GM21526 (cell line): ENCODE results near the gene RXFP4.
A peak's percentile ranks its signal among the peaks of the same experiment; 100 is the strongest.
"Not testable (repeated sequence)": the region's sequence is repeated elsewhere in the genome, so short reads cannot be mapped to it uniquely, and the experiment has no call there.

Source experiments
- ATAC-seq: cut with Tn5 transposase; IDR thresholded peaks from one replicate; pipeline ENCODE4 v1.9.1; 2021; ENCODE audit warnings: moderate library complexity; ENCODE audit not compliant: unreplicated experiment, low FRiP score

RXFP4 gene

DNA sequence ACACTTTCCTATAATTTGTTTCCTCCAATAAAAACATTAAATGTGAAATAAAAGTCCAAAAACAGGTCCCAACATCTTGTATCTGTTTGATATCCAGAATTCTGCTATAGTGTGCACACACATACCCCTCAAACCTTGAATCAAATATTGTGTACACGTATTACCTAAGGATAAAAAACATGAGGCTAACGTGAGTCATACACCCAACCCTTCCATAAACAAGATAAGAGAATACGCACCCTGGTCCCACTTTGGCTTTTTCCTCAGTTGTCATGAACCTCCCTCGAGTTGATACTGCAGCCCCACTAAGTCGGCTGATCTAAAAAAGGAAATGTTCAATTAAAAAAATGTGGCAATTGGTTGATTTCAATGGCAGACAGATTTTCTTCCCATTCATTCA is 12.4 kb upstream of the RXFP4 start:
- no peak for ATAC-seq

DNA sequence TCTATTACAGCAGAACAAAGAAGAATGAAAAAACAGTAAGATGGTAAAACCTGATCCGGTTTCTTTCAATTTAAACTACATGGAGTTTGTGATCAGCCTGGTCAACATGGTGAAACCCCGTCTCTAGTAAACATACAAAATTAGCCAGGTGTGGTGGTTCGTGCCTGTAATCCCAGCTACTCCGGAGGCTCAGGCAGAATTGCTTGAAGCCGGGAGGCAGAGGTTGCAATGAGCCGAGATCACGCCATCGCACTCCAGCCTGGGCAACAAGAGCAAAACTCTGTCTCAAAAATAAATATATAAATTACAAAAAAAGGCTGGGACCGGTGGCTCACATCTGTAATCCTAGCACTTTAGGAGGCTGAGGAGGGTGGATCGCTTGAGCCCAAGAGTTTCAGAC is 10.7 kb upstream of the RXFP4 start:
- not testable (repeated sequence) for ATAC-seq

DNA sequence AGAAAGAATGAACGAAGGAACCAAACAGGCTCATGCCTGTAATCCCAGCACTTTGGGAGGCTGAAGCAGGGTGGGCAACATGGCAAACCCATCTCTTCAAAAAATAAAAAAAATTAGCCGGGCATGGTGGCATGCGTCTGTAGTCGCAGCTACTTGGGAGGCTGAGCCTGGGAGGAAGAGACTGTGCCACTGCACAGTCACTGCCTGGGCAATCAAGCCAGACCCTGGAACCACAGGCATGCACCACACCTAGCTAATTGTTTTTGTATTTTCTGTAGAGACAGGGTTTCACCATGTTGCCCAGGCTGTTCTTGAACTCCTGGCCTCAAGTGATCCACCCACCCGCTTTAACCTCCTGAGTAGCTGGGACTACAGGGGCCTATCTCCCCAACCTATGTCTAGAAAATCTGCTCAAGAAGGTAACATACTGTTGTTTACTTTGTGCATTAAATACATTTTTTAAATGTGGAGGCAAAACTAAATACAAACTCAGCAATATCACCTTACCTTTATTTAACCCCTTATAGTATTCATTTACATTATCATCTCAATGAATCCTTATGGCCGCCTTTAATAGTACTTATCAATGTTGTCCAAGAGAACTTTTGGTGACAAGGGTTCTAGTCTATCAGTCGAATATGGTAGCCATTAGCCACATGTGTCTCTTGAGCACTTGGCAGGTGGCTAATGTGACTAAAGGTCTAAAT is 10.0 kb upstream of the RXFP4 start:
- ATAC-seq = no peak

DNA sequence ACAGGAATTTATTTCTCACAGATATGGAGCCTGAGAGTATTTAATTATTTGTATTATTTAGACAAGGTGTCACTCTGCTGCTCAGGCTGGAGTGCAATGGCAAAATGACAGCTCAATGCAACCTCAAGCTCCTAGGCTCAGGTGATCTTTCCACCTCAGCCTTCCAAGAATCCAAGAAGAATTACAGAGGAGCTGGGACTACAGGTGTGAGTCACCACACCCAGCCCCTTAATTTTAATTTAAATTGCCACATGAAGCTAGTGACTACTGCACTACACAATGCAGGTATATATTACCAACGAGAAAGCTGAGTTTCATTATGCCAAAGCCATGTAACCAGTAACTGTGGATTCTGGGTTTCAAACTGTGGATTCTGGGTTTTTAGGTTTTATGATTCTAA is 9.4 kb upstream of the RXFP4 start:
- ATAC-seq = no peak

DNA sequence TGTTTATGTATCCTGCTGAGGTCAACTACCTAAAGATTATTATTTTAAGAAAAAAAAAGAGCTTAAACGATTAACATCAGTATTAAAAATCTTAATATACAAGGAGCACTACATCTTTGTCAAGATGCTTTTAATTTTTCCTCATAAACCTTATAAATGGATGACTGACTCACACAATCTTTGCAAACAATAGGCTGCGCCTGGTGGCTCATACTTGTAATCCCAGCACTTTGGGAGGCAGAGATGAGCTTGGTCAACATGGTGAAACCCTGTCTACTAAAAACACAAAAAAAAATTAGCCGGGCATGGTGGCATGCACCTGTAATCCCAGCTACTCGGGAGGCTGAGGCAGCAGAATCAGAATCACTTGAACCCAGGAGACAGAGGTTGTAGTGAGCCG is 9.0 kb upstream of the RXFP4 start:
- no peak for ATAC-seq

DNA sequence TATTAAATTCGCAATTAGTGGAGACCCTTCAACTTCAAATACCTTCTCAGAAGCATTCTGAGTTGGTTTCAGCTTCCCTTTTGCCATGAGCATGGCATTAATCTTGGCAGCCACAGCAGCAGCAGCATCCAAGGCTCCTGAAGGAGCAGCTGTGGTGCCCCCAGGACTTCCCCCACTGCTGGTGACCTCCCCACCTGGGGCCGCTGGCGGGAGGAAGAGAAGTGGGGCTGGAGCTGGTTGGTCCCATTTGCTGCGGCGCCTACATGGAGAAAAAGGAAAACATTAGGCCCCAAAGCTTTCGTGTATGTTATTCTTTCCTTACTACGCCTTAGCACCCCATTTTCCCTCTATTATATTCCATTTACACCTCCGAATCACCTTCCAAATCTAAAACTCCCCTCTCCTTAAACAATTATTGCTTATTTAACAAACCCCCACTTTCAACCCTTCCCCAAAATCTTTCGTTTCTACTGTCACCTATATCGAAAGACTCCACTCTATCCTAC is 7.8 kb upstream of the RXFP4 start:
- ATAC-seq = no peak

DNA sequence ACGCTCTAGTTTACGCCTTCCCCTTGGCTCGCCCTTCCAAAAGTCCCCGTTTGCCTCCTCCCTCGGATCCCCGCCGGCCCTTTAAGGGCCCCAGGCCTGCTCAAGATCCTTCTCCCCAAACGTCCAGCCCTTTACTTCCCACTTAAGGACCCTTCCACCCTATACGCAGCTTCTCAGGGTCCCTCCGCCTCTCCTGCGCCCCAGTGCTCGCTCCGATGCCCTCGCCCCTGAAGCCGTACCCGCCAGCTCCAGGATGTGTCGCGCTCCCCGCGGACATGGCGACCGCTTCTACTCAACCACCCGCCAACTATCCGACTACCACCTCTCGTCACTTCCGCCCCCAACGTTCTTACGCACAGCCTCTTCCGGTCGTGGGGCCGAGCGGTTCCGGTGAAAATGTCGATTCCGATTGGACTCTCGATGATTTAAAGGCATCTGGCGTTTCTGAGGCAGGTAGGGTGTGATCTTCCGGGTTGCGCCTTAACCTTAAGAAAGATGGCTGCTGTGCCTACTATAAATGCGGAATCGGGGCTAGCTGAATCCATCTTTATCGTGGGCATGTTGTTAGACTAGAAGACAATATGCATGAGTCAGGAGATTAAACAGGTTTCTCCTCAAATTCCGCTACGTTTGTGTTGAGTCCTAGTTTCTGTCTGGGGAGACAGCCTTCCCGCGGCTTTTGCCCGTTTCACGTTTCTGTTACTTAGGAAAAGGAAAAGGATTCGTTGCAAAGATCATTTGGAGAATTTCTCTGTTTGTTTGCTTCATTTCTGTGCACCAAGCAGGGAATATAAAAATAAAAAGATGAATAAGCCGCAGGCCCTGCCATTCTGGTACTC is 7.1 kb upstream of the RXFP4 start, which contains the start of gene KHDC4:
Gene KHDC4, minus strand, starts transcription at position 317 of the 839 bp plus-strand sequence. Its CDS starts 40 bp downstream, at position 277.
- ATAC-seq = peak; percentile 90

DNA sequence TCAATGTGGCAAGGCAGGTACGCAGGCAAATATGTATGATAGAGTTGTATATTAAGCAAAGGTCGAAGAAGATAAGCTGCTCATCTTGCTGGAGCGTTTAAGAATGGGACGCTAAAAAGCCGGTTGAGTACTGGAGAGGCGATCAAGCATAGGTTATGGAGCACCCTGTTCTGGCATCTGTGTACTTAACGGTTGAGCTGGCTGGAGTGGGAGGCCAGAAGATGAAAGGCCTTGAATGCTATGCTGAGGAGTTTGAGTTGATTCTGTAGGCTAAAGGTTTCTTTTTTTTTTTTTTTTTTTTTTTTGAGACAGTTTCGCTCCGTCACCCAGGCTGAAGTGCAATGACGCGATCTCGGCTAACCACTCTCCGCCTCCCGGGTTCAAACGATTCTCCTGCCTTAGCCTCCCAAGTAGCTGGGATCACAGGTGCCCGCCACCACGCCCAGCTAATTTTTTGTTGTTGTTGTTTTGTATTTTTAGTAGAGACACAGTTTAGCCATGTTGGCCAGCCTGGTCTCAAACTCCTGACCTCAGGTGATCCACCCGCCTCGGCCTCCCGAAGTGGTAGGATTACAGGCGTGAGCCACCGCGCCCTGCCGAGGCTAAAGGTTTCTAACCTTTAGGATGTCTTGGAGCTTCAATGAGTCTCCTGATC is 6.4 kb upstream of the RXFP4 start:
- no peak for ATAC-seq

DNA sequence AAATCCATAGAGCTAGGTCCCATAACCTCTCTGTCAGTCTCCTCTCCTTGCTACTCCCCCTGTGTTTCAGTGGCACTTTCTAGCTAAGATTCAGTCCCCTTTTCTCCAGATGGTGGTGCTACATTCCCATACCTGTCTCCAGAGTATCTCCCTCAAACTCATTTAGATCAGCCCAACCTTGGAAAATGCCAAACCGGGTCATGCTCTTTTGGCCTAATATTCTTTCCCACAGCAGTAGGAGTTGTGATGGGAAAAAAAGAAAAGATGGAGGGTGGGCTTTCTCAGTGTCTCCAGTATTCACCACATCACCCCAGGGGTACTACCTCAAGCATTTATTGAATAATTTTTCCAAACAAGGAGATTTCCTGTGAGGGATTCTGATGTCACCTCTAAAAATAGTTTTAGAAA is 3.2 kb upstream of the RXFP4 start:
- no peak for ATAC-seq

DNA sequence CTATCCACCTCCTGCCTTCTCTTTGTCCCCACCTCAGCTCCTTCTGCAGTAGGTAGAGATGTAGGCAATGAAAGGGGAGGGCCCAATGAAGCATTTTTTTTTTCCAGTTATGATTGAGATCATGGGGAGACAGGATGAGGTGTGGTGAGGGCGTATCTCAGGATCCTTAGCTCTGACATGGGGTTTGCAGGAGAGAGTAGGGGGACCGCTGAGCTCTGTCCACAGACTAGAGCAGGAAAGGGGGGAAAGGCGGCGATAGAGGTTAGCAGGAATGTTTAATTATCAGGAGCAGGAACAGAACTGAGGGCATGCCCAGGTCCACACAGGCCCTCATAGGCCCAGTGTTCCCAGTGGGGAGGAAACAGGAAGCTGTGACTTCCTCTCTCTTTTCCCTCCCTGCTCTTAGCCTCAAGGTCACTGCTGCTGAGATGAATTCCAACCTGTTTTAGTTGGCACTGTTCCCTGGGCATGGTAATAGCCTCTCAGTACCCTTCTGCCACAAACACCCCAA is 901 bp upstream of the RXFP4 start:
- no peak for ATAC-seq

DNA sequence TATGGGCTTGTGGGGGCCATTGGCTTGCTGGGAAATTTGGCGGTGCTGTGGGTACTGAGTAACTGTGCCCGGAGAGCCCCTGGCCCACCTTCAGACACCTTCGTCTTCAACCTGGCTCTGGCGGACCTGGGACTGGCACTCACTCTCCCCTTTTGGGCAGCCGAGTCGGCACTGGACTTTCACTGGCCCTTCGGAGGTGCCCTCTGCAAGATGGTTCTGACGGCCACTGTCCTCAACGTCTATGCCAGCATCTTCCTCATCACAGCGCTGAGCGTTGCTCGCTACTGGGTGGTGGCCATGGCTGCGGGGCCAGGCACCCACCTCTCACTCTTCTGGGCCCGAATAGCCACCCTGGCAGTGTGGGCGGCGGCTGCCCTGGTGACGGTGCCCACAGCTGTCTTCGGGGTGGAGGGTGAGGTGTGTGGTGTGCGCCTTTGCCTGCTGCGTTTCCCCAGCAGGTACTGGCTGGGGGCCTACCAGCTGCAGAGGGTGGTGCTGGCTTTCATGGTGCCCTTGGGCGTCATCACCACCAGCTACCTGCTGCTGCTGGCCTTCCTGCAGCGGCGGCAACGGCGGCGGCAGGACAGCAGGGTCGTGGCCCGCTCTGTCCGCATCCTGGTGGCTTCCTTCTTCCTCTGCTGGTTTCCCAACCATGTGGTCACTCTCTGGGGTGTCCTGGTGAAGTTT is 550 bp downstream of the RXFP4 start:
- ATAC-seq = no peak

DNA sequence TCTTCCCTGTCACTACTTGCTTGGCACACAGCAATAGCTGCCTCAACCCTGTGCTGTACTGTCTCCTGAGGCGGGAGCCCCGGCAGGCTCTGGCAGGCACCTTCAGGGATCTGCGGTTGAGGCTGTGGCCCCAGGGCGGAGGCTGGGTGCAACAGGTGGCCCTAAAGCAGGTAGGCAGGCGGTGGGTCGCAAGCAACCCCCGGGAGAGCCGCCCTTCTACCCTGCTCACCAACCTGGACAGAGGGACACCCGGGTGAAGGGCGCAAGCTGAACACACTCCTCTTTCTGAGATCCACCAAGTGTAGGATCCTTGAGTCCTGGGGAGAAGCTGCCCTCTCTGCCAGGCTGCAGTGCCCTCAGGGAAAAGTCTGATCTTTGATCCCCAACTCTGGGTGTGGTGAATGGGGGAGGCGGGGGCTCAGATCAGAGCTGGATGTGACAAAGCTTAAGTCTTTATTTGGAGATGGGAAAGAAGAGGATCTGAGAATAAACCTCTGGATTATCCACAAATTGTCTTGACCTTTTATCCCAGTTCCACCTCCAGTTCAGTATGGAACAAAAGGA is 1.2 kb downstream of the RXFP4 start:
- ATAC-seq = no peak

DNA sequence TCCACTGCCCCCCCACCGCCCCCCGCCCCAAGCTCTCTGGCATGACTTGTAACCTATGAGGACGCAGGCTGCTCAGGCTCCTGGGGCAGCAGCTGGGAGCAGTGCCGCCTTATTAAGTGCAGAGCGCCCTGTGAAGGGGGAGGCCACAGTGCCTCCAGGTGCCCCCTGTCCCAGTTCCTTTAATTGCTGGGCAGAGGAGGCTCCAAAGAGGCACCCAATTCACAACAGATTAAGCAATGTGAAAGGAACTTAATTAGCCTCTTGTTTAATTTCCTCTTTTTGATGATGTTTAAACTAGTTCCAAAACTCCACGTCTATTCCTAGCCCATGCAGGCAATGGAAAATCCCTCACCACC is 3.0 kb downstream of the RXFP4 start:
- no peak for ATAC-seq

DNA sequence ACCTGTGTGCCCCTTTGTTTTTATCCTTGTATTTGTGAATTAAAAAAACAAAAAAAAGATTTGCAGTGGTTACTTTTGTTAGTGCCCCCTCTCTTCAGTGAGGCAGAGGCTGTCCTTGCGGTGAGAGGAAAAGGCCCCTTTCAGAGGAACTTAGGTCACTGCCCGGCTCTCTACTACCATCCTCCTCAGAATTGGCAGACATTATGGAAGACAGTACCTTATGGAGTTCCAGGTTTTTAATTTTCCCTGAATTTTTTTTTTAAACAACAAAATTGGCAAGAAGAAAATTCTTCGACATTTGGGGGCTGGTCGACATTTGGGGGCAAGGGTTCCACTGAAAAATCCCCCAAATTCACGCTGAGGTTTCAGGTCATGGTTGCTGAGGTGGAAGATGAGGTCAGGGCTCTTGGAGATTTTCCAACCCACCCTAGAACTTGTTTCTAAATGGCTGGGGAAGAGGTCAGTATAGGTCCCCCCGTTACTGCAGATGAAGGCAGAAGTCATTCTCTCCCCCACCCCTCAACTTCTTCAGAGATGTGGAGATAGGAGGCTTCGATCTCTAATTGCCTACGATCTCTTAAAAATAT is 5.3 kb downstream of the RXFP4 start:
- peak; percentile 3 for ATAC-seq

DNA sequence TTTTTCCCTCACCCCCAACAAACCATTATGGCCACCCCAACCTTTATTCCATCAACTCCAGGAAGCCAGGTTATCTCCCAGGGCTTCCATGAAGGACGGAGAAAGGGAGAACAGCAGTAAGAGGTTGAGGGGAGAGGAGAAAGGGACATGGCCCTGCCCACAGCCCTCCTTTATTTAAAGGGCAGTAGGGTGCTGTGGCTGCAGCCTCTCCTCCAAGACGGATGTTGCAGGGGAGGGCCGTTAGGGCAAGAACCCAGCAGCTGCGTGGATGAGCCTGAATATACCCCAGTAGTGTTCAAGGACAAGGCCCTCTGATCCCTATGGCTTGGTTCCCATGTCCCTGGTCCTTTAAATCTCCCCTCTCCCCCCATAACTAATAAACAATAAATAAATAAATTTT is 5.9 kb downstream of the RXFP4 start:
- no peak for ATAC-seq

DNA sequence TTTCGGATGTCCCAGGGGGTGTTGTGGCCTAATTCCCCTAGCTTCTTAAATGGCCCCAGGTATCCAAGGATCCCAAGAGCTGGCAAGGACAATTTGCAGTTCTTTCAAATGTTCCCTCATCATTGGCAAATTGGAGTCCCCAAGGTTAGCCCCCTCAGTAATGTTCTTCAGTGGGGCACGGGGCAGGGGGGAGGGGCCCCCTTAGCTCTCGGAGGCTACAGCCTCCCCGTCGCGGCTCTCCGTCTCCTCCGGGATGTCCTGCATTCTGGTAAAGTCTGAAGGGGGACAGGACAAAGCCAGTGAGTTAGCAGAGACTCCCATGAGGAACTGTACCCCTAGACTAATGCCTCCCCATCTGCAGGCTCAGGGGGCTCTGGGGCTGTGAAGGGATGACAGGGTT is 6.3 kb downstream of the RXFP4 start:
- no peak for ATAC-seq

DNA sequence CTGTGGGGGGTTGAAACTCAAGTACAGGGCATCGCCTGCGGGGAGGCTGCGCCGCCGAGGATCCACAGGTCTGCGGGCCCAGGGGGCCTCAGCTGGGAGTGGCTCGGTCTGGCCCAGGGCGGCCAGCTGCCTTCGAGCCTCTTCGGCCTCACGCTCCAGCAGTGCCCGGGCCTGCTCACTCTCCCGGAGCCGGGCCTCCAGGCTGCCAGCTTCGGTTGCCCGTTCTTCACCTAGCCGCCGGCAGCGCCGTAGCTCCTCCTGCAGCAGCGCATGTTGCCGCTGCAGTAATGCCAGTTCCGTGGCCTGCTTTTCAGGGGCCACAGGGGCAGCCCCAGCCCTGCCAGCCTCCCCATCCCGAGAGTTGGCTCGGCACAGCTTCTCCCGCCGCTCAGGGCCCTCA is 9.4 kb downstream of the RXFP4 start:
- ATAC-seq = no peak

DNA sequence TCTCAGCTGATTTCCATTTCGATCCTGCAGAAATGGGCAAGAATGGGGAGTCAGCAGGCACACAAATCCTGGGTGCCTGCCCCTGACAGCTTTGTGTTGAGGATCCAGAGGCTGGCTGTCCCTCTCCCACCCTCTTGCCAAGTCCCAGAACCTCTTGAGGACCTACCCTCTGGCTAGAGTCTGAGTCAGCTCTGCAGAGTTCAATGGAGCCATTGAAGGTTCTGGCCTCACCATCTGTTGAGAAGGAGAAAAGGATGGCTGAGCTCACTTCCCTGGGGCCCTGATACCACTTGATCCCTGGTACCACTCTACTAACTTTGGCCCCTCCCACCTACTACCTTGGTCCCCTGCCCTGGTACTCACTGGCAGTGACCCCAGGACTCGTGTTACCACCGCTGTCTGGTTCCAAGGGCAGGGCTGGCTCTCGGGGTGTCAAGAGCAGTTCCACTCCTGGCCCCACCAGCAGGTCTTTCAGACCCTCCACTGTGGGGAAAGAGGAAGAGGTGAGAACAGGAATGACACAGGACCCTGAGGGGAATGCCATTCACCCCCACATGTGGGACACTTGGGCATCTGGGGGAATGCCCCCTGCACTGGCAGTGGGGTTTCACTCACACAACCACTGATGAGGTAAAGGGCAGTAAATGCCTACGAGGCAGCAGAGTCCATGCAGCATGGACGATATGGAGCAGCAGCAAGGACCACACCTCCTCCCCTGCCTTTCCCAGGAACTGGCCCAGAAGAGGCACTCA is 10.5 kb downstream of the RXFP4 start:
- no peak for ATAC-seq

DNA sequence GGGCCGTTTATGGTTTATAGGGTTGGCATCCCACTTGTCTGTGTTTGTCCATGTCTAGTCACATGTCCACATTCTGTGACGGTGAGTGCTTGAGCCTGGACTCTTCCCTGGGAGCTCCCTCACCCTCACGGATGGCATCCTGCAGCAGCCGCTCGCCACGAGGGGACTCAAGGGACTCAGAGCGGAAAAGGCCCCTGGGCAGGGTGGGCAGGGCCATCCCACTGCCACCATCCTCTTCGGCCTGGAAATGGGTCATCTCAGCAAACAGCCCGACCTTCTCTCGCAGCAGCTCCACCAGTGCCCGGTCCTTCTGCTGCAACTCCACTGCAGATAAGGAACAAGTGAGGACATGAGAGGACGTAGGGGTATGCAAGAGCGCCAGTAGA is 11.1 kb downstream of the RXFP4 start:
- ATAC-seq = no peak
